Measurements from ENCODE around the gene SERPINE3. TPM values are rescaled to one million over a fixed set of nuclear protein-coding genes. Genes with fewer than 3 reads are reported as not detected.

SERPINE3 gene
- total and polyA plus RNA-seq, 3 donors from 2014 or later = 0.12 to 0.70 TPM; not detected in 1

- 85% methylated on average over 5 of the region's 5 CpGs; no CpG with 5 or more reads in 1 of the 2 donors for WGBS, 2 donors
- no peak overlapping the region for H3K4me3 ChIP-seq
- no peaks in the 10 kb centered on the region for H3K36me3 ChIP-seq (ENCODE audit: low read depth, missing control alignments)
- TF ChIP-seq, protein P1, sequence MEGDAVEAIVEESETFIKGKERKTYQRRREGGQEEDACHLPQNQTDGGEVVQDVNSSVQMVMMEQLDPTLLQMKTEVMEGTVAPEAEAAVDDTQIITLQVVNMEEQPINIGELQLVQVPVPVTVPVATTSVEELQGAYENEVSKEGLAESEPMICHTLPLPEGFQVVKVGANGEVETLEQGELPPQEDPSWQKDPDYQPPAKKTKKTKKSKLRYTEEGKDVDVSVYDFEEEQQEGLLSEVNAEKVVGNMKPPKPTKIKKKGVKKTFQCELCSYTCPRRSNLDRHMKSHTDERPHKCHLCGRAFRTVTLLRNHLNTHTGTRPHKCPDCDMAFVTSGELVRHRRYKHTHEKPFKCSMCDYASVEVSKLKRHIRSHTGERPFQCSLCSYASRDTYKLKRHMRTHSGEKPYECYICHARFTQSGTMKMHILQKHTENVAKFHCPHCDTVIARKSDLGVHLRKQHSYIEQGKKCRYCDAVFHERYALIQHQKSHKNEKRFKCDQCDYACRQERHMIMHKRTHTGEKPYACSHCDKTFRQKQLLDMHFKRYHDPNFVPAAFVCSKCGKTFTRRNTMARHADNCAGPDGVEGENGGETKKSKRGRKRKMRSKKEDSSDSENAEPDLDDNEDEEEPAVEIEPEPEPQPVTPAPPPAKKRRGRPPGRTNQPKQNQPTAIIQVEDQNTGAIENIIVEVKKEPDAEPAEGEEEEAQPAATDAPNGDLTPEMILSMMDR (IDR thresholded peaks at IDR 0.05) = no peak
- TF ChIP-seq POLR2A (IDR thresholded peaks at IDR 0.05) = no peak
- no peaks in the 10 kb centered on the region for H3K27me3 ChIP-seq
- DNase-seq = no peak
- intact Hi-C loops (cut with DNase I; ENCODE audit: low total_unique reads) = no loop called here
- H3K4me1 ChIP-seq = no peaks in the 10 kb centered on the region
- H3K27ac ChIP-seq = no peak overlapping the region
- no peaks in the 10 kb centered on the region for H3K9me3 ChIP-seq
These were observed 2.7 kb upstream of the SERPINE3 start for GRCh38 chr13:51336746-51337145.

GRCh38 chr13:51339952-51340732, 651 bp downstream of the SERPINE3 start:
- Histone ChIP-seq H3K27me3 (no peaks in the 10 kb centered on the region), H3K9me3 (no peaks in the 10 kb centered on the region), H3K27ac (no peak overlapping the region), H3K4me1 (no peaks in the 10 kb centered on the region), H3K4me3 (no peak overlapping the region), H3K36me3 (ENCODE audit: low read depth, missing control alignments) (no peaks in the 10 kb centered on the region)
- no peak for TF ChIP-seq POLR2A (IDR thresholded peaks at IDR 0.05)
- TF ChIP-seq, protein P1 (IDR thresholded peaks at IDR 0.05) = no peak
- 67 to 71% methylated on average over 4 of the region's 4 CpGs for WGBS, 2 donors
- intact Hi-C loops (cut with DNase I; ENCODE audit: low total_unique reads) = no loop called here
- DNase-seq = no peak

DNA sequence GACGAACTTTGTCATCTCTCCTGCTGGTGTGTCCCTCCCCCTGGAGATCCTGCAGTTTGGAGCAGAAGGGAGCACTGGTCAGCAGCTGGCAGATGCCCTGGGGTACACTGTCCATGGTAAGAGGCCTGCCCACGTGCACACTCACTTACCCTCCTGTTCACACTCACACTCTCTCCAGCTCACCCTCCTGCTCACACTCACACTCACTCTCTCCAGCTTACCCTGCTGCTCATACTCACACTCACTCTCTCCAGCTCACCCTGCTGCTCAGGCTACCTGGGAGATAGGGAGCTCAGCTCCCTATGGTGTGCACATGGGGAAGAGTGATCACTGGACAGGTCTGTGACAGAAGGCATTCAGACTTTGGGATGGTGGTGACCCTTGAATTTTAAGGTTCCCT, 1.7 kb downstream of the SERPINE3 start:
- TF ChIP-seq POLR2A (IDR thresholded peaks at IDR 0.05) = no peak
- 70 to 80% methylated on average over 2 of the region's 2 CpGs for WGBS, 2 donors
- Histone ChIP-seq H3K4me3 (no peak overlapping the region), H3K27me3 (no peaks in the 10 kb centered on the region), H3K36me3 (ENCODE audit: low read depth, missing control alignments) (no peaks in the 10 kb centered on the region), H3K27ac (no peak overlapping the region), H3K4me1 (no peaks in the 10 kb centered on the region), H3K9me3 (no peaks in the 10 kb centered on the region)
- intact Hi-C loops (cut with DNase I; ENCODE audit: low total_unique reads) = no loop called here
- DNase-seq = no peak

GRCh38 chr13:51341791-51342190, 2.3 kb downstream of the SERPINE3 start:
- Histone ChIP-seq H3K27me3 (no peaks in the 10 kb centered on the region), H3K36me3 (ENCODE audit: low read depth, missing control alignments) (no peaks in the 10 kb centered on the region), H3K9me3 (no peaks in the 10 kb centered on the region), H3K27ac (no peak overlapping the region), H3K4me3 (no peak overlapping the region), H3K4me1 (no peaks in the 10 kb centered on the region)
- intact Hi-C loops (cut with DNase I; ENCODE audit: low total_unique reads) = no loop called here
- TF ChIP-seq, protein P1 (IDR thresholded peaks at IDR 0.05) = no peak
- no peak for TF ChIP-seq POLR2A (IDR thresholded peaks at IDR 0.05)
- 95 to 98% methylated on average over 4 of the region's 4 CpGs for WGBS, 2 donors
- no peak for DNase-seq

GRCh38 chr13:51342706-51343105, 3.2 kb downstream of the SERPINE3 start:
- TF ChIP-seq, protein P1 (IDR thresholded peaks at IDR 0.05) = no peak
- no peak for TF ChIP-seq POLR2A (IDR thresholded peaks at IDR 0.05)
- intact Hi-C loops (cut with DNase I; ENCODE audit: low total_unique reads) = no loop called here
- Histone ChIP-seq H3K27ac (no peak overlapping the region), H3K4me3 (no peak overlapping the region), H3K27me3 (no peaks in the 10 kb centered on the region), H3K4me1 (no peaks in the 10 kb centered on the region), H3K9me3 (no peaks in the 10 kb centered on the region), H3K36me3 (ENCODE audit: low read depth, missing control alignments) (no peaks in the 10 kb centered on the region)
- 74 to 82% methylated on average over 4 of the region's 4 CpGs for WGBS, 2 donors
- no peak for DNase-seq

Data from testis (tissue), 3 donors.